ENCODE data around the gene DRP2.

The DRP2 gene

DNA sequence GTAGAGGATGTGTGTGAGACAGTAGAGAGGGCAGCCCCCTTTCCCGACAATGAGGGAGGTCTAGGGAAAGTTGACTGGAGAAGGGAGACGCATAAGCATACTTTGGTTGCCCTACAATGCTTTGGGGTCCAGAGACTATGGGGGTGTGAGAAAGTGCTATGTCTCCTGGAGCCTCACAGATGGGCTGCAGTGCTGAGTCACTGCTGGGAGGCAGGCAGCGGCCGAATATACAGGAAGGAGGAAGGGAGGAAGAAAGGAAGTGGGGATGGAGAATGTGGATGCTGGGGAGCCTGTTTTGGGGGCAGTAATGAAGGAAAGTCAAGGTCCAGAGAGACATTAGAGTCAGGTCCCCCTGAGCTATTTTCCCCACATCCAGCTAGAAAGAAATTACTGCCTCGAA lies 12.7 kb downstream of the DRP2 start:
- no peak overlapping the region for H3K27ac ChIP-seq (replicated peaks)
- H3K27me3 ChIP-seq (ENCODE audit: insufficient read depth, poor library complexity, severe bottlenecking) = no peaks in the 10 kb centered on the region
- no peak for DNase-seq (ENCODE audit: low read depth in 1 of 2, low spot score in 1 of 2)
- H3K4me3 ChIP-seq (replicated peaks; ENCODE audit: insufficient read depth, low read length) = no peak overlapping the region
- no peak for TF ChIP-seq POLR2AphosphoS5 (IDR thresholded peaks at IDR 0.05; ENCODE audit: low read depth)
- TF ChIP-seq SPI1 (IDR thresholded peaks at IDR 0.05; ENCODE audit: borderline replicate concordance, low read depth) = no peak
- TF ChIP-seq, protein P1, sequence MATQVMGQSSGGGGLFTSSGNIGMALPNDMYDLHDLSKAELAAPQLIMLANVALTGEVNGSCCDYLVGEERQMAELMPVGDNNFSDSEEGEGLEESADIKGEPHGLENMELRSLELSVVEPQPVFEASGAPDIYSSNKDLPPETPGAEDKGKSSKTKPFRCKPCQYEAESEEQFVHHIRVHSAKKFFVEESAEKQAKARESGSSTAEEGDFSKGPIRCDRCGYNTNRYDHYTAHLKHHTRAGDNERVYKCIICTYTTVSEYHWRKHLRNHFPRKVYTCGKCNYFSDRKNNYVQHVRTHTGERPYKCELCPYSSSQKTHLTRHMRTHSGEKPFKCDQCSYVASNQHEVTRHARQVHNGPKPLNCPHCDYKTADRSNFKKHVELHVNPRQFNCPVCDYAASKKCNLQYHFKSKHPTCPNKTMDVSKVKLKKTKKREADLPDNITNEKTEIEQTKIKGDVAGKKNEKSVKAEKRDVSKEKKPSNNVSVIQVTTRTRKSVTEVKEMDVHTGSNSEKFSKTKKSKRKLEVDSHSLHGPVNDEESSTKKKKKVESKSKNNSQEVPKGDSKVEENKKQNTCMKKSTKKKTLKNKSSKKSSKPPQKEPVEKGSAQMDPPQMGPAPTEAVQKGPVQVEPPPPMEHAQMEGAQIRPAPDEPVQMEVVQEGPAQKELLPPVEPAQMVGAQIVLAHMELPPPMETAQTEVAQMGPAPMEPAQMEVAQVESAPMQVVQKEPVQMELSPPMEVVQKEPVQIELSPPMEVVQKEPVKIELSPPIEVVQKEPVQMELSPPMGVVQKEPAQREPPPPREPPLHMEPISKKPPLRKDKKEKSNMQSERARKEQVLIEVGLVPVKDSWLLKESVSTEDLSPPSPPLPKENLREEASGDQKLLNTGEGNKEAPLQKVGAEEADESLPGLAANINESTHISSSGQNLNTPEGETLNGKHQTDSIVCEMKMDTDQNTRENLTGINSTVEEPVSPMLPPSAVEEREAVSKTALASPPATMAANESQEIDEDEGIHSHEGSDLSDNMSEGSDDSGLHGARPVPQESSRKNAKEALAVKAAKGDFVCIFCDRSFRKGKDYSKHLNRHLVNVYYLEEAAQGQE (IDR thresholded peaks at IDR 0.05; ENCODE audit: insufficient replicate concordance, low read depth) = no peak
- TF ChIP-seq, protein P2, sequence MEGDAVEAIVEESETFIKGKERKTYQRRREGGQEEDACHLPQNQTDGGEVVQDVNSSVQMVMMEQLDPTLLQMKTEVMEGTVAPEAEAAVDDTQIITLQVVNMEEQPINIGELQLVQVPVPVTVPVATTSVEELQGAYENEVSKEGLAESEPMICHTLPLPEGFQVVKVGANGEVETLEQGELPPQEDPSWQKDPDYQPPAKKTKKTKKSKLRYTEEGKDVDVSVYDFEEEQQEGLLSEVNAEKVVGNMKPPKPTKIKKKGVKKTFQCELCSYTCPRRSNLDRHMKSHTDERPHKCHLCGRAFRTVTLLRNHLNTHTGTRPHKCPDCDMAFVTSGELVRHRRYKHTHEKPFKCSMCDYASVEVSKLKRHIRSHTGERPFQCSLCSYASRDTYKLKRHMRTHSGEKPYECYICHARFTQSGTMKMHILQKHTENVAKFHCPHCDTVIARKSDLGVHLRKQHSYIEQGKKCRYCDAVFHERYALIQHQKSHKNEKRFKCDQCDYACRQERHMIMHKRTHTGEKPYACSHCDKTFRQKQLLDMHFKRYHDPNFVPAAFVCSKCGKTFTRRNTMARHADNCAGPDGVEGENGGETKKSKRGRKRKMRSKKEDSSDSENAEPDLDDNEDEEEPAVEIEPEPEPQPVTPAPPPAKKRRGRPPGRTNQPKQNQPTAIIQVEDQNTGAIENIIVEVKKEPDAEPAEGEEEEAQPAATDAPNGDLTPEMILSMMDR (IDR thresholded peaks at IDR 0.05; ENCODE audit: insufficient read depth, low read length) = no peak
- no peak for TF ChIP-seq GABPA (IDR thresholded peaks at IDR 0.05; ENCODE audit: low read depth)

DNA sequence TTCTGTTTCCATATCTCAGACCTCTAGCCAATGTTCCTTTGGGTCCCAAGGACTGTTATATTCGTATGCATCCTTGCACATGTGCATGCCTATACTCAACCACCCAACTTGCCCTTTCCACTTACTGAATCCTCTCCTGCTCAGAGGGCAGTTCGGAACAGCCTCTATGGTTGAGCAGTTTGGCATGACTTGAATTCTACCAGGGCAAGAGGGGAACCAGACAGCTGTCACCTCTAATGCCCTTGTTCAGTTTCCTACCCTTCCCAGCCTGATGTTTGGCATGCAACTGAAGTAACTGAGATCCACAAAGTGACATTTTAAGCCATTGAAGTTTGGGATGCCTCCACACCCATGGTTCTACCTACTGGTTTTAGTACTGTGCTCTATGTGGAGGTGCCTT lies 17.5 kb downstream of the DRP2 start:
- H3K27ac ChIP-seq (replicated peaks) = no peak overlapping the region
- H3K4me3 ChIP-seq (replicated peaks; ENCODE audit: insufficient read depth, low read length) = no peak overlapping the region
- TF ChIP-seq SPI1 (IDR thresholded peaks at IDR 0.05; ENCODE audit: borderline replicate concordance, low read depth) = no peak
- TF ChIP-seq, protein P1 (IDR thresholded peaks at IDR 0.05; ENCODE audit: insufficient replicate concordance, low read depth) = no peak
- TF ChIP-seq GABPA (IDR thresholded peaks at IDR 0.05; ENCODE audit: low read depth) = no peak
- TF ChIP-seq, protein P2 (IDR thresholded peaks at IDR 0.05; ENCODE audit: insufficient read depth, low read length) = no peak
- no peak for TF ChIP-seq POLR2AphosphoS5 (IDR thresholded peaks at IDR 0.05; ENCODE audit: low read depth)
- H3K27me3 ChIP-seq (ENCODE audit: insufficient read depth, poor library complexity, severe bottlenecking) = no peaks in the 10 kb centered on the region
- DNase-seq (ENCODE audit: low read depth in 1 of 2, low spot score in 1 of 2) = no peak

DNA sequence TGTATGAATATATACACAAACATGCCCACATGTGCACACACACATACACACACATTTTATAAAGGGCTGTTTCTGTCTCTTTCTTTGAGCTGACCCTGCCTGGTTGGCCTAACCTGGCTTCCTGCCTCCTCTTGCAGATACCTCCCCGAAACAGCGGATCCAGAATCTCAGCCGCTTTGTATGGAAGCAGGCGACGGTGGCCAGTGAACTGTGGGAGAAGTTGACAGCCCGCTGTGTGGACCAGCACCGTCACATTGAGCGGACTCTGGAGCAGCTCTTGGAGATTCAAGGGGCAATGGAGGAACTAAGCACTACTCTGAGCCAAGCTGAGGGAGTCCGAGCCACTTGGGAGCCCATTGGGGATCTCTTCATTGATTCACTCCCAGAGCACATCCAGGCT lies 21.9 kb downstream of the DRP2 start:
- Histone ChIP-seq H3K27ac (replicated peaks) (no peak overlapping the region), H3K4me3 (replicated peaks; ENCODE audit: insufficient read depth, low read length) (no peak overlapping the region), H3K27me3 (ENCODE audit: insufficient read depth, poor library complexity, severe bottlenecking) (no peaks in the 10 kb centered on the region)
- DNase-seq (ENCODE audit: low read depth in 1 of 2, low spot score in 1 of 2) = no peak
- TF ChIP-seq SPI1 (IDR thresholded peaks at IDR 0.05; ENCODE audit: borderline replicate concordance, low read depth) (no peak), POLR2AphosphoS5 (IDR thresholded peaks at IDR 0.05; ENCODE audit: low read depth) (no peak), GABPA (IDR thresholded peaks at IDR 0.05; ENCODE audit: low read depth) (no peak)
- TF ChIP-seq, protein P1 (IDR thresholded peaks at IDR 0.05; ENCODE audit: insufficient replicate concordance, low read depth) = no peak
- TF ChIP-seq, protein P2 (IDR thresholded peaks at IDR 0.05; ENCODE audit: insufficient read depth, low read length) = no peak

All from HL-60 (cell line).